SK-N-SH (cell line): ENCODE data around the gene RFPL1.

Source experiments
- CTCF ChIP-seq: fragments of 200-600 bp; sonication (generic); IDR thresholded peaks from 2 replicates; pipeline ENCODE4 v1.6.1; 2017; ENCODE audit warnings: antibody characterized with exemption, mild to moderate bottlenecking, moderate library complexity
- EP300 ChIP-seq, 2 experiments: IDR thresholded peaks; 2 replicates each; pipeline versions ENCODE4 v1.4.0 to v1.6.1; 2012; ENCODE audit warnings: borderline replicate concordance in 1 of 2, low read depth in 1 of 2, low read length in 1 of 2
- EZH2phosphoT487 ChIP-seq: fragments of 200-600 bp; sonication (generic); IDR thresholded peaks from 2 replicates; pipeline ENCODE4 v1.6.1; 2017; ENCODE audit warnings: low read depth, mixed run types, mild to moderate bottlenecking, antibody characterized with exemption, moderate library complexity, borderline replicate concordance
- FOSL2 ChIP-seq: IDR thresholded peaks from 2 replicates; pipeline ENCODE4 v1.4.0; 2012; ENCODE audit warnings: low read depth, mild to moderate bottlenecking, moderate library complexity, borderline replicate concordance
- MXI1 ChIP-seq: IDR thresholded peaks from 2 replicates; pipeline ENCODE4 v1.6.1; 2012; ENCODE audit warnings: mild to moderate bottlenecking, low read depth, low read length, improper control_type of control experiment
- POLR2AphosphoS5 ChIP-seq: IDR thresholded peaks from 2 replicates; pipeline ENCODE4 v1.6.1; 2012; ENCODE audit warnings: low read depth, low read length
- RCOR1 ChIP-seq: fragments of 150-350 bp; IDR thresholded peaks from 2 replicates; pipeline ENCODE4 v1.6.1; 2017; ENCODE audit warnings: antibody characterized with exemption, low read length
- REST ChIP-seq: IDR thresholded peaks from 2 replicates; pipeline ENCODE4 v1.6.1; 2012; ENCODE audit warnings: mild to moderate bottlenecking, low read depth, low read length, moderate library complexity
- SIN3A ChIP-seq: IDR thresholded peaks from 2 replicates; pipeline ENCODE4 v1.6.1; 2012; ENCODE audit warnings: low read depth, mild to moderate bottlenecking, low read length, moderate library complexity, borderline replicate concordance
- USF2 ChIP-seq: fragments of 150-350 bp; IDR thresholded peaks from 2 replicates; pipeline ENCODE4 v1.6.1; 2017; ENCODE audit warnings: antibody characterized with exemption, low read length, low read depth, borderline replicate concordance
- YY1 ChIP-seq: IDR thresholded peaks from 2 replicates; pipeline ENCODE4 v1.4.0; 2012; ENCODE audit warnings: low read depth, mild to moderate bottlenecking
- TF ChIP-seq, protein P1 (sequence below): IDR thresholded peaks from 2 replicates; pipeline ENCODE4 v1.4.0; 2012; ENCODE audit warnings: low read depth

DNA sequence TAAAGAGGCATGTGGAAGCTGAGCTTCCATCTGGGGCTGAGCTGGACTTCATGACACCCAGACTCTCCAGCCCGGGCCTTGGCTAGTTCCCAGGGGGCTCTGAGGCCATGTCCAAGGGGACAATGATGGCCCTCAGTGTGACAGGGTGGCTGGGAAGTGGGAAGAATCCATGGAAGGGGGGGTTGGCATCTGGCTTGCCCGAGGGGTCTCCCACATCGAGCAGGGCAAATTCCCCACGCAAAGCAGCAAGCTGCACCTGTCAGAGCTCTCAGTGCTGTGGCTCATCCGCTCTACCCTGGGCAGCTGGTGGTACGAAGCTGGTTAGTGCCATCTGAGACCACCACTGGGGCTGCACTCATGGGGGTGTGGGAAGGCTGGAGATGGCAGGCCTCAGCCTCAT is 40.6 kb upstream of the RFPL1 start:
- no peak for TF ChIP-seq CTCF
- TF ChIP-seq YY1, result no peak
- TF ChIP-seq, protein P1, sequence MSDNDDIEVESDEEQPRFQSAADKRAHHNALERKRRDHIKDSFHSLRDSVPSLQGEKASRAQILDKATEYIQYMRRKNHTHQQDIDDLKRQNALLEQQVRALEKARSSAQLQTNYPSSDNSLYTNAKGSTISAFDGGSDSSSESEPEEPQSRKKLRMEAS, result no peak
- TF ChIP-seq REST, result no peak
- TF ChIP-seq USF2, result no peak
- no peak for TF ChIP-seq RCOR1
- no peak for TF ChIP-seq EZH2phosphoT487
- TF ChIP-seq EP300 (IDR thresholded peaks at IDR 0.05; ENCODE audit: borderline replicate concordance in 1 of 2, low read depth in 1 of 2, low read length in 1 of 2), result no peak
- TF ChIP-seq SIN3A, result no peak
- TF ChIP-seq FOSL2, result no peak
- TF ChIP-seq MXI1, result no peak
- no peak for TF ChIP-seq POLR2AphosphoS5
